Sciatic nerve (tissue), 2 donors: ENCODE results near the gene SDK1. TPM values are rescaled to one million over a fixed set of nuclear protein-coding genes. Genes with fewer than 3 reads are reported as not detected.
"Not testable (repeated sequence)": the region's sequence is repeated elsewhere in the genome, so short reads cannot be mapped to it uniquely, and the experiment has no call there.

Source experiments
- ATAC-seq: fragments of 200-7000 bp; cut with Tn5 transposase; one replicate; pipeline ENCODE4 v1.9.1; 2020; ENCODE audit warnings: mild to moderate bottlenecking, moderate library complexity
- DNase-seq: peaks from one replicate; pipeline ENCODE4 v3.0.0-alpha.2; 2020; ENCODE audit warnings: low spot score
- intact Hi-C: fragments of 100-400 bp; cut with DNase I; formaldehyde crosslinking; loops from one replicate; pipeline ENCODE4 v1.14.2; 2022
- total RNA-seq: library from RNA; stranded (reverse); fragmentation: NEBNext Ultra II Directional; extraction: Animal tissue kit (Norgen Biotek cat#: 25700); gene quantifications from one replicate; pipeline ENCODE4 v1.2.1, GENCODE V29; 2021
- donor health status: DM: no; HTN: no; CAD: no.
- donor health status: DM: no; HTN: no; CAD: no.

SDK1 gene
- total RNA-seq, 1 donor from 2014 or later = 11.2 TPM

GRCh38 chr7:3551536-3551935 lies 250.5 kb downstream of the SDK1 start:
- DNase-seq (no peak), ATAC-seq (no peak)
- intact Hi-C loops = no loop called here

DNA sequence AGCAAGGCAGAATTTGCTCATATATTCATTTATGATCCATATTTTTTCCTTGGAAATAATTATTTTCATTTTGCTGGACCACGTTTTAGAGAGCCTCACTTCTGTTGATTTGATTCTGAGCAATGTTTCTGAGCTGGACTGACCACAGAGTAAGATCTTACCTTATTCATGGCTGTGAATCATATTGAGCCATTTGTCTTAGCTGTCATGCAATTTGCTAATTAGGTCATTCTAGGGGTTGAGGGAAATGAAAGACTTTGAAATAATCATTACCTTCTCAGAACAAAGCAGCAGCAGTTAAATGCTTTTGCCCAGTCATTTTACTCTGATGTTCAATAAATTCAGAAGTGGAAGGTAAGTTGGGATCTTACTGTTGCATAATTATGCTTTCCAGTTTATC lies 251.4 kb downstream of the SDK1 start:
- DNase-seq = no peak

GRCh38 chr7:3558400-3558799 lies 257.3 kb downstream of the SDK1 start:
- ATAC-seq (no peak), DNase-seq (no peak)
- intact Hi-C loops = no loop called here

More for the DNA sequence above, 251.4 kb downstream of the SDK1 start:
- intact Hi-C loops = no loop called here
- no peak for ATAC-seq

DNA sequence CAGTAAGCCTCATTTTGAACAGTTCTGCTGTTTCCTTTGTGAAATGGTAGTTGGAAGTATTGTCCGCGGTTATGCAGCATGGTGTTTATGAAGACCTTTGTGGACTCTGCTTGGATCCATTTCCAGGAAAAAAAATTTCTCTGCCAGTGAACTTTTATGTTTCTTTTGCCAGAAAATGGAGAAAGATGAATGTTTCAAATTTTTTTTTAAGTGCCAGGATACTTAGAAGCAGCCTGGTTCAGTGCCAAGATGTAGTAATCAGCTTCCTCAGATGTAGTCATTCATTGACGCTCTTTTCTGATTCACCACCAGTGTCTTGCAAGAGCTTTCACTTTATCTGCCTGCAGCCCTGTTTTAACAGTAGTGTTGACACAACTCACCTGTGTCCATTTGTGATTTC lies 258.2 kb downstream of the SDK1 start:
- peak; percentile 89 for ATAC-seq
- DNase-seq = no peak
- intact Hi-C loops = no loop called here

DNA sequence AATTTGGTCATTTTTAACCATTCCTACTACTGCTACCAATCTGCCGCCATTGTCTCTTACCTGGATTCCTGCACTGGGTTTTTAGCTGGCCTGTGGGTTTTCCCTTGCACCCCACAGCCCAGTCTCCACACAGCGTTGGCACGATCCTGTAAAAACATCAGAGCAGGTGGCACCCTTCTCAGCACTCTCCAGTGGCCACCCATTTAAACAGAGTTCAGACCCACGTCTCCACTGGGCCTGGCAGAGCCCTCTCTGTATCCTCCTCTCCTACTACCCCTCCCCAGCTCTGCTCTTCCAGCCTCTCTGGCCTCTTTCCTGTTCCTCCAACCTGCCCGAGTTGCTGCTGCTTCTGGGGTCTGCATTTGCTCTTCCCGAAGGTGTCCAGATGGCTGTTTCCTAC lies 259.4 kb downstream of the SDK1 start:
- no peak for ATAC-seq
- intact Hi-C loops = no loop called here
- no peak for DNase-seq

DNA sequence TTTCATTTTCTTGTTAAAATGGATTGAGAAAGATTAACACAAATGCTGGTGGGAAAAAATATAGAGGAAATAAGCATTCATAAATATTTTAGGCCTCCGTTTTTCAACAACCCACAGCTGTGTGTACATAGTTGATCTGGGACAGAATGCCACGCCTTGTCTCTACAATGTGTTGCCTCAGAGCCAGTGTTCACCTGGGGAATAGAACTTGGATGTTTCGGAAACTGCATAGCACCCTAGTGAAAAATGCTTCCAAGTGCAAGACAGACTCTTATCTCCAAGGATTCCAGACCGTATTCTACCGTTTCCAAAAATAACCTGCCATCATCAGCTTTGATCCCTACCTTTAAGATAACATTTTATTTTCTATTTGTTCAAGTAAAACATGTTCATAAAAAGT lies 260.9 kb downstream of the SDK1 start:
- intact Hi-C loops = no loop called here
- no peak for ATAC-seq

DNA sequence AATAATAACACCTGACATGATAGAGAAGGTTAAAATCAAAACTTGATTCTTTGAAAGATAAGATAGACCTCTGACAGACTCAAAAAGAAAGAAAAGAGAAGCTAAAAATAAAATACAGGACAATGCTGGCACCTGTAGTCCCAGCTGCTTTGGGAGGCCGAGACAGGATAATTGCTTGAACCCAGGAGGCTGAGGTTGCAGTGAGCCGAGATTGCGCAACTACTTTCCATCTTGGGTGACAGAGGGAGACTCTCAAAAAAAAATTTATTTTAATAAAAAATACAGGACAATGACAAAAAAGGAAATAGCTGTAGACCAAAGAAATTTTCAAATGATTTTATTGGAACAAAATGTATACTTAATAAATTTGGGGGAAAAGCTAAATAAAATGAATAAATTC lies 263.2 kb downstream of the SDK1 start:
- intact Hi-C loops = no loop called here
- ATAC-seq (no peak), DNase-seq (no peak)

More for the DNA sequence above, 260.9 kb downstream of the SDK1 start:
- no peak for DNase-seq

GRCh38 chr7:3568516-3568915 lies 267.5 kb downstream of the SDK1 start:
- no peak for DNase-seq
- intact Hi-C loops = no loop called here
- ATAC-seq = no peak

GRCh38 chr7:3569643-3570042 lies 268.6 kb downstream of the SDK1 start:
- no peak for DNase-seq
- no peak for ATAC-seq
- intact Hi-C loops = no loop called here

- no peak for ATAC-seq
Measured at GRCh38 chr7:3573151-3573550, 272.1 kb downstream of the SDK1 start.

DNA sequence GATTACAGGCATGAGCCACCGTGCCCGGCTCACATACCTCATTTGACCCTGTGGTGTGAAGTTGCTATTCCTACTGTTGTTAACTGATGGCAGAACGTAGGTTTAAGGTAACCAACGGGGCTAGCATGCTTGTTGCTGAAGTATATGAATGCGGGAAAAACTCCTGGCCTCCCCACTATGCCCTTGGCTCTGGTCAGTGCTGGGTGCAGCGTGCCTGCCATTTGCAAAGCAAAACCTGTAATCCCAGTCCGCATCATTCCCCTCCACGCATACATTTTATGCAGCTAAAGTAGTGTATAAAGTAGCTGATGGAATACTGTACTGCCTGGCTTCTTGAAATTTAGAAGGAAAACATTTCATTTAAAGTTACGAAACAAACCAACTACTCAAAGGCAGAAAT lies 273.3 kb downstream of the SDK1 start:
- no peak for ATAC-seq
- DNase-seq = no peak
- intact Hi-C loops = no loop called here

More at GRCh38 chr7:3573151-3573550, 272.1 kb downstream of the SDK1 start:
- intact Hi-C loops = no loop called here
- DNase-seq = no peak

DNA sequence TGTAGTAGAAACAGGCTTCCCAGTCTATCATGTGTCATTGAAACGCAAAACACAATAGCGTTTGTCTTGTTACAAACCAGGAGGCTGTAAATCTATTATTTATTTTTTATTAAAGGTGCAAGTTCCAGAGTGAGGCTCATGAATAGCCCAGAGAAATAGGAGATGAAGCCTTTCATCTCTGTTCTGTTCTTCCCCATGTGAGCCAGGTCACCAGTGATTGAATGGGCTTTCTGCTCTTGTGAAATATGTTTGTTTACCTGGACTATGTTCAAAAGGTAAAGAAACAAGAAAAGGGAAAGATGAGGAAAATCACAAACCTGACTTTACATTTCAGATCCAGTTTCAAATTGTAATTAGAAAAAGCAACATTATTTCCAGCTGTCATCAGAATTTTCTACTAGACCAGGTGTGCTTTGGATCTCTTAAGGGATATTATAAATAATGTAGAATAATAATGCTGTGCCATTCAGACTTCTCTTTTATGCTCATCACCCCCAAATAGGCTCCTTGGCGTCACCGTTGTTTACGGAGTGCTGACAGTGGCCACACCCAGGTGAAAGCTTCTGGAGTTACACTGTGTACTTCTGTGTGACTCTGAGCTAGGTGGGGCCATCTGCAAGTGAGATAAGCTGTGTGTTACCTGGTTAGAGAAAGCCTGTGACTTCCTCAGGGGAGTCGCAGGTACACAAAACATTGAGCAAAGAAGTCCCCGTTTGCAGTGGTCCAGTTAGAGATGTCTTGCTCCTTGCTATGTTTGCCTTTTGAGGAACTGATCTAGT lies 274.9 kb downstream of the SDK1 start:
- DNase-seq = no peak
- intact Hi-C loops = no loop called here
- ATAC-seq = no peak

DNA sequence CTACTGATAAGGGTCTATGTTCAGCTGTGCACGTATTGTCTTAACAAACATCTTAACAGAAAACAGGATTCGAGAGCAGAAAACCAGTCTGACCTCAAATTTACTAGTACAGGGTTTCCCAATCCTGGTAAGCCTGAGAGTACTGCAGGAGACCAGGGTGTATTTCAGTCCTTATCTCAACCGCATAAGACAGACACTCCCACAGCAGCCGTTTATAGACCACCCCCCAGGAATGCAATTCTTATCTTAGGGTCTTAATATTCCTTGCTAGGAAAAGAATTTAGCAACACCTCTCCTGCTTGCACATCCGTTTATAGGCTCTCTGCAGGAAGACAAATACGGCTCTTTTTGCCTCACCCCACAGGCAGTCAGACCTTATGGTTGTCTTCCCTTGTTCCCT lies 277.3 kb downstream of the SDK1 start:
- intact Hi-C loops = no loop called here

DNA sequence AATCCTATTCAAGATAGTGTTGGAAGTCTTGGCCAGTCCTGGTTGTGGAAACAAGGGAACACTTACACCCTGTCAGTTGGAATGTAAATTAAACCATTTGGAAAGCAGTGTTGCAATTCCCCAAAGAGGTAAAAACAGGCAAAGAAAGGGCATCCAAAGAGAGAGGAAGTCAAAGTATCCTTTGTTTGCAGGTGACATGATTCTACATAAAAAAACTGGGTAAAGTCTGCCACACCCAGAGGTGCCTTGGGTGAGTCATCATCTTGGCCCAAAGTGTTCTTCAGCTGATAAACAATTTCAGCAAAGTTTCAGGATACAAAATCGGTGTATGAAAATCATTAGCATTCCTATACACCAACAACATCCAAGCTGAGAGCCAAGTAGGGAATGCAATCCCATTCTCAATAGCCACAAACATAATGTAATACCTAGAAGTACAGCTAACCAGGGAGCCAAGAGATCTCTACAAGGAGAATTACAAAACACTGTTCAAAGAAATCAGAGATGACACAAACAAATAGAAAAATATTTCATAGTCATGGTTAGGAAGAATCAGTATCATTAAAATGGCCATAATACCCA lies 278.7 kb downstream of the SDK1 start:
- intact Hi-C loops = no loop called here
- ATAC-seq (no peak), DNase-seq (no peak)

More for the DNA sequence above, 277.3 kb downstream of the SDK1 start:
- ATAC-seq (no peak), DNase-seq (no peak)

GRCh38 chr7:3582145-3582544 lies 281.1 kb downstream of the SDK1 start:
- DNase-seq, intact Hi-C loops, ATAC-seq: not testable (repeated sequence)

DNA sequence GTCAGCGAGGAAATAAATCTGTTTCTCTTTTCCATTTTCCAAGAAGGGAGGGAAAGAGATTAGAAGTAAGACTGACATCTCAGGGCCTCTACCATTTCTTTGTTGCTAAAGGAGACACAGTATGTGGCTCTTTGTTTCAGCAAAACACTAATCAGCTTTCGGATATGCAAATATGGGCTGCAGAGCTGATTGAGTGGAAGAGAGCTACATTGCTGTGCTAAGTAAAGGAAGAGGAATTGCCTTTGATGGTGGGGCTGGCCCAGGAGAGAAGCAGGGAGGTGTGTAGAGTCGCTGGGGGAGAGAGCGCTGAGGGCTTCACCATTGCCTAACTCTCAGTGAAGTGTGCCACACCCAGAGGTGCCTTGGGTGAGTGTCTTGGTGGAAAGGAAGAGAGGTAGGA lies 284.8 kb downstream of the SDK1 start:
- DNase-seq (no peak), ATAC-seq (no peak)
- intact Hi-C loops = no loop called here

GRCh38 chr7:3588341-3588740 lies 287.3 kb downstream of the SDK1 start:
- DNase-seq (no peak), ATAC-seq (no peak)
- intact Hi-C loops = no loop called here

DNA sequence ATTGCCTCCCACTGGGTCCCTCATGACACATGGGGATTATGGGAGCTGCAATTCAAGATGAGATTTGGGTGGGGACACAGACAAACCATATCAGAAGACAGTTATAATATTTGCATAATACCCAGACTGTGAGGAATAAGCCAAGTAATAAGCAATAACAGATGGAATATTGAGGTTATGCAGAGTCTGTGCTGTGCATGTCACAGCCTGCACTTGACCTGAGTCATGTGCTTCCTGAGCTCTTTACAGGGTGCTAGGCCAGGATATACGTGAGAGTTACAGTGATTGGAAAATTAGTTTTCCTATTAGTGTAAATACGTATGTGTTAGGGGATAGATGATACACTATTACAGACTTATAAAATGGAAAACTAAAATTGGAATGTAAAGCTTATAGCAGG lies 288.7 kb downstream of the SDK1 start:
- DNase-seq = no peak
- ATAC-seq = no peak
- intact Hi-C loops = no loop called here

DNA sequence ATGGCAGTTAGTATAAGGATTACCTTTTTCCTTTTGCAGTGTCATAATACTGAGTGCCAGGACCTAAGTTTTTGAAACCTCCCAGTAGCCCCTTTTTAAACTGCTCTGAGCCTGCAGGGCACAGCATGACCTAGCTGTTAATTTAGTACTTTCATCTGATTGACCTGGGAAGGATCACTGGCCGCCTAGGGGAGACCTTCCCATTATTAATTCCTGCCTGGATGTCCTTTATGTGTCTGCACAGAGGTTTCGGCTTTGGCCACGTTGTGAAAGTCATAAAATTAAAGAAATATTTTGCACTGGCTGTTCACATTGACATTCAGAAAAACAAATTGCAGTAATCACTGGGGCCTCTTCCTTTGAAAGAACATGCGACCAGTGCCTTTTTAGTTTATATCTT lies 290.2 kb downstream of the SDK1 start:
- ATAC-seq = no peak
- no peak for DNase-seq
- intact Hi-C loops = no loop called here

GRCh38 chr7:3591944-3592343 lies 290.9 kb downstream of the SDK1 start:
- no peak for ATAC-seq
- intact Hi-C loops = no loop called here
- DNase-seq = no peak
